ENCODE results near the gene ELP4.
"Not testable (repeated sequence)": the region's sequence is repeated elsewhere in the genome, so short reads cannot be mapped to it uniquely, and the experiment has no call there.

The ELP4 gene

DNA sequence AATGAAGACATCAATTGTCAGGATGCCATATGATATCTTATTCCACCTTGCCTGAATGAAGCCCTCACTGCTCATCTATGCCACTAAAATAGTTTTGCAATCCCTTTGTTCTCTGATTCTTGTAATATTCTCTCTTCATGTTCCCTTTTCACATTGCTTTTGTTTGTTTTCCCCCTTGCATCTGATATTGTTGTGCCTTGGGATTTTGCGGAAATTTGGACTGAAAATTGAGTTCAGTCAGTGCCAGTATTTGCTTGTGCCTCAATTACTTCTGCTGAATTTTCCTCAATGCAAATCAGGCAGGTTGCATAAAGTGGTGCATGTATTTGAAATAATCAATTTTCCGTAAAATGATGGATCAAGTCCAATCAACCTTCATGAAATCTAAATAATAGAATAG, 203.3 kb downstream of the ELP4 start:
- DNase-seq, result no peak

DNA sequence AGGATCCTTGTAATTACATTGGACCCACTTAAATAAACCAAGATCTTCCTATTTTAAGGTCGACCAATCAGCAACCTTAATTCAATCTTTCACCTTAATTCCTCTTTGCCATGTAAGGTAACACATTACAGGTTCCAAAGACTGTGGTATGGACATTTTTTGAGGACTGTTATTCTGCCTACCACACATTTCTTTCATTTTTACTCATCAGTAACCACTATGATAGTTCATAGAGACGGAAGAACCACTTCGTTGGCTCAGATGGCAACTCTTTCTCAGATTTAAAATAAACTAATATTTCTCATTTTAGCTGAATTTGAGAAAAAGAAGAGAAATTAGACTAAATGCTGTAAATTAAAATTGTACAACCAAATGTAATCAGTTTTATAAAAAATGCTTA, 205.3 kb downstream of the ELP4 start:
- no peak for DNase-seq

- DNase-seq, result no peak
Measured at GRCh38 chr11:31720225-31720624, 210.7 kb downstream of the ELP4 start.

DNA sequence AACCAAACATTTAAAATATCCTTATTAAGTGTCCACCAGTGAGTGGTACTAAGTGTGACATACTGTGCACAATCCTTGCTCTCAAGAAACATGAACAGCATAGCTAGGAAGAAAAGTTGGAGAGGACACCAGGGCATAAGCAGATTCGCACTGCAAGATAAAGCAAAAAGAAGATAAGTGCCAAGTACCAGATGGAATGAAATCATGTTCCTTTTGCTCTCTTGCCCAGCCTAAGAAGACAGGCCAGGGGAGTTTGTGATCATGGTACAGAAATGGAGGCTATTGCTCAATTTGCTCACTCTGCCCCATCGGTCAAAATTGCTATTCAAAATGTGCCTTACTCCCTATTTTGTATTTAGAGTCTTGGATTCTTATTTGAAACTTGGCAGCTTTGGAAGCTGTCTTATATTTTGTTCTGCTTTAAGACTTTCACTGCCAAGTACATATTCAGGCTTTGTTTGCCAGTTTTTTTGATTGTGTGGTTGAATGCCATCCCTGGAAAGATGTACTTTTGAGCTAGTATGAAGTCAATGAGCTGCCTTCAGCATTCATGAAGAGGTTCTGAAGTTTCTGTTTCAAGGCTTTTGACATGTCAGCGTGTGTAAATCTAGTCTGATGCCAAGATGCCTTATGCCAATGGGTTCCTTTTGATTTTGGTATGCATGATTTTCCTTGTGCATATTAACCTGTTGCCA, 211.3 kb downstream of the ELP4 start:
- no peak for DNase-seq

DNA sequence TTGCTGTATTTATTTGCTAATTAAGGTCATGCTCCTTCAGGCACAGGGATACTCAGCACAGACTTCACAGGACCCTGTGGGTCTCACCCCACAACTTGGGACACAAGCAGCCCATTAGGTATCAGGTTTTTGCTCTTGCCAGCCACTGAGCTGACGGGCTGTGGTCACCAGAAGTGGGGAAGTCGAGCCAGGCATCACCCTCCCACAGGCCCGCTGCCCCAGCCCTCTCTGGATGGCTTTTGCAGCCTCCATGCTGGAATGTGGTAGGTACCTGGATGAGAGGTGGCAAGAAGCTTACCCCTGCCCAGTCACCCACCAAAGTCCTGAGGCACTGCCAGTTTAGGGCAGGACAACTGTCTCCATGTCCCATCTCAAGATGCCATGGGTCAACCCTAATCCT, 213.2 kb downstream of the ELP4 start:
- no peak for DNase-seq

GRCh38 chr11:31725176-31725575, 215.6 kb downstream of the ELP4 start:
- no peak for DNase-seq

DNA sequence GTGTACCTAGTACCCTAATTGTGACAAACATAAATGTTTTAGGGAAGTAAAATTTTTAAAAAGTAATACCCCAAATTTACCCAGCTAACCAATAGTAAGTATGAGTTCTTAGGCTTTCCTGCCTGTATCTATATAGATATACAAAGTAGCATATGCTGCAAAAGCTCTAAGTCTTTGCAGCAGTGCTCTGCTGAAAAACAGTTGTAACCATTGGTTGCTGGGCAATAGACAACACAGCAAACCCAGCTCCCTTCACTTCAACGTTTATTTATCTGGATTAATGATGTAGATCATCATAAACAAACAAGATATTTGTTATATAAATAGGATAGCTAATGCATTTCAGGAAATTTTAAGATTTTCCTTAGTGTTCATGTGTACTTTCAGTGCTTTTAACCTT, 218.9 kb downstream of the ELP4 start:
- no peak for DNase-seq

DNA sequence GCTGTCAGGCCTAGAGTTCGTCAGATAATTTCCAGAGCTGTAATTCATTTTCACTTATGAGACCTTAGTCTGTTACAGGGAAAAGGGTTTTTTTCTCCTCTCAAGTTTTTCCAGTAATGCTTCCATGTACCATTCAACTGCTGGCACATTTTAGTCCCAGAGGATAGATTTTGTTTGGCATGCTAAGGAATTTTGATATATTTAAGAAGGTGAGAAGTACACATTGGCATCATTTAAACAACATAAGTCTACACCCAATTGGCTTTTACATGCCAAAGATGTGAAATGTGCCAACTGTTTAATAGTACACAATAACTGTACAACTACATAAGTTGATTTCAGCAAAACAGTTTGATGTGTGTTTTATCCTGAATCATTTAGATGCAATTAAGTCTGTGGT, 230.6 kb downstream of the ELP4 start:
- DNase-seq, result no peak

DNA sequence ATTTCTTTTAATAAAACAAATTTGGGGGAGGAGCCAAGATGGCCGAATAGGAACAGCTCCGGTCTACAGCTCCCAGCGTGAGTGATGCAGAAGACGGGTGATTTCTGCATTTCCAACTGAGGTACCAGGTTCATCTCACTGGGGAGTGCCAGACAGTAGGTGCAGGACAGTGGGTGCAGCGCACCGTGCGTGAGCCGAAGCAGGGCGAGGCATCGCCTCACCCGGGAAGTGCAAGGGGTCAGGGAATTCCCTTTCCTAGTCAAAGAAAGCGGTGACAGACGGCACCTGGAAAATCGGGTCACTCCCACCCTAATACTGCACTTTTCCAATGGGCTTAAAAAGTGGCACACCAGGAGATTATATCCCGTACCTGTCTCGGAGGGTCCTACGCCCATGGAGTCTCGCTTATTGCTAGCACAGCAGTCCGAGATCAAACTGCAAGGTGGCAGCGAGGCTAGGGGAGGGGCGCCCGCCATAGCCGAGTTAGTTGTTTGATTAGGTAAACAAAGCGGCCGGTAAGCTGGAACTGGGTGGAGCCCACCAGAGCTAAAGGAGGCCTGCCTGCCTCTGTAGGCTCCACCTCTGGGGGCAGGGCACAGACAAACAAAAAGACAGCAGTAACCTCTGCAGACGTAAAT, 231.3 kb downstream of the ELP4 start:
- DNase-seq, result not testable (repeated sequence)

DNA sequence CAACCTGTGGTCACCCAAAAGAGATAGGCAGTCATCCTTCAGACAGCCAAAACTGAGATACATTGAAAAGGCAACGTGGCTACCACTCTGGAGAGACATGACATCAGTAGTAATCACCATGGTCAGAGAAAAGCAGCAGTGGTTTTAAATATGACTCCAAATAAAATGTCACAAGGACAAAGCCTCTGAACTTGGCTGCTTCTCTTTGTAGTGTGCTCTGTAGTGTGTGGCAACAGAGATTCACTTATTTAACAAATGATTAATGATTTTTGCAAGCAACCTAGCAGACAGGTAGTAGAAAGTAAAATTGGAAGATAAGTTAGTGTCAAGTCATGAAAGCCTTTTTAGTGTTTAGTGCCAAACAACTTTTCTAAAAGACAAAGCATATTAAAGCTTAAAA, 238.0 kb downstream of the ELP4 start:
- DNase-seq, result no peak

DNA sequence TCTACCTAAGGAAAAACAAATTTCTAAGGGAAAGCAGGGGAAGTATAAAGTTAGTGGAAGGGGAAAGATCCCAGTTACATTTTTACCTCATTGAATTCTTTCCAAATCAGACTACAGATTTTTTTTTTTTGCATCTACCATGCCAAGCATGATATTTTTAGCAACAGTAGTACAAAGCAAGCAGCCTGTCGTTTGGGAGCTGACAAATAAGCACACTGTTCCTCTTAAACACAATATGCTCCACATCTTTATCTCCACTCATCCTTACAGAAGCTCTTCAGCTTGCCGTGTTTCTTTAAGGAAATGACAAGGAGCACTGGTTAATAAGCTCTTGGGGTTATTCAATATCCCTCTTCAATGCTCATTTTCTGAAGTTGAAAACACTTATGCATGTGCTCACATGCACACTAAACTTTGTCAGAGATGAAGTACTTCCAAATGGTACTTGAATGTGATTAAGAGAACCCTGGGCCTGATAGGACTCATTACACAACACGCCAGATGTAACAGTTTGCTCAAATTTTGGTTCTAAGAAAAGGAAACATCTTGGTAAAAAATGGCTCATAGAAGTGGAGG, 247.8 kb downstream of the ELP4 start:
- no peak for DNase-seq

DNA sequence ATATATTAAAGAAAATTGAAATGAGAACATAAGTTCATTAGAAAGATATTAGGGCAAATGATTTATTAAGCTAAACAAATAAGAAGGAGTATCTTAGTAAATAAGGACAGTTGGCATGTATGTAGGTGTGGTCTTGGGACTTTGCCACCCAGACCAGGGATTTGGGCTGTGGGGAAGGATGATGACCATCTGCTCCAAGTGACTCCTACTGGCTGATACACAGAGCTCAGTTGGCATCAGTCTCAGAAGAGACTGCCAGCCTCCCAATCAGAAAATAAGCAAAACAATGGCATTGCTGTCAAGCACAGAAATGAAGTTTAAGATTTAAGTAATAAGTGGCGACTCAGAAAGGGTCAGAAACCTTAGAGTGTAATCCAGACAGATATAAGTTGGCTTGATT, 252.1 kb downstream of the ELP4 start:
- no peak for DNase-seq

- DNase-seq, result no peak
Measured at GRCh38 chr11:31763296-31763695, 253.7 kb downstream of the ELP4 start.

- DNase-seq, result no peak
Measured at GRCh38 chr11:31764261-31764660, 254.7 kb downstream of the ELP4 start.

- no peak for DNase-seq
Measured at GRCh38 chr11:31764766-31765165, 255.2 kb downstream of the ELP4 start.

DNA sequence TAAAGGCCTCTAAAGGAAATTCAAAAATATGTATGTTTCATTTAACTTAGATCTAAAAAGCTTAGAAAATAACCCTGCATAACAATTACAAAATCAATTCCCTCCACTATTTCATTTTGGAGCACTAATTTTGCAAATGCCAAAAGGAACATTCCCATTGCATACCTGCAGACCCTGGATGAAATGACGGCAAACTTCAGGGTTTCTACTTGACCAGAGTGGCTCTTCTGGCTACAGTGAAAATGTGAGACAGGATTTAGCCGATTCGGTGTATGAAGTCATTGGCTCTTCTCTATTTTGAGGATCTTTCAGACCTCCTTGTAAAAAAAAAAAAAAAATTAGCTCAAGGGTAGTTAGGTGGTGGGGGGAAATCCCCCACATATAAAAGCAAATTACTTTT, 257.5 kb downstream of the ELP4 start:
- DNase-seq, result no peak

GRCh38 chr11:31767685-31768084, 258.1 kb downstream of the ELP4 start:
- no peak for DNase-seq

DNA sequence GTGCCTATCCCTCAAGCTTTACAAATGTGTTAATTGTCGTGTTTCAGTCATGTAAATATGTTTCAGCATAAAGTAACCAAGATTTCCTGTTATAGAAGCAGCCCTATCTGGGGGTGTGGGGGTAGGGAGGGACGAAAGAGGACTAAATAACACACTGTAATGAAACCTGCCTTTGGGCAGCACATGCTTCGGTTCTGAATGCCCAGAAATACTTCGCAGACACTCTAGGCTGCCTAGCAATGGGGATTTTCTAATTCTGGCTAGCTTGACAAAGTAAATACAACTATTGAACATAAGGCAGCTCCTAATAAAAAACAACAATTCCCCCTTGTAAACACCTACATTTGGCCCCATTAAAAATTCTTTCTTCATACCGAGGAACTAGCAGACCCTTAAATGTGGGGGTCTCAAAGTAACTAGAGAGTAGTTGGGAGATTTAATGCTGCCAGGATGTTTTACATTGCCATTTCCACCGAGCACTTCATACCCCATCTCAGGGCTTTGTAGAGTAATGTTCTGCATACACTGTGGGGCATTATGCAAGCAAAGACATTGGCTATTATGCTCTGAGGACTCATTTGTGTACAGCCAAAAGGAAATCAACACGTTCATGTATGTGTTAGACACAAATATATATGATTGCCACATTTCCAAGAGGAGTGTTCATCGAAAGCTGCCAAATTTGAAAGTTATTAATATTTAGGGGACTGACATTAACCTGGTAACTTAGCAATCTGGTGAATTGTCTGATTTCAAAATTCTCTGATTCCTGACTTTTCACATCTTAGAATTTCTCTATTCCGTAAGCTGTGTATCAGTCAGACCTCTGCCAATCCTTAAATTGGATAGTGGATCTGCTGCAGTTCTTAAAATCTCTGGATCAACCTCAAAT, 259.4 kb downstream of the ELP4 start:
- DNase-seq, result no peak

DNA sequence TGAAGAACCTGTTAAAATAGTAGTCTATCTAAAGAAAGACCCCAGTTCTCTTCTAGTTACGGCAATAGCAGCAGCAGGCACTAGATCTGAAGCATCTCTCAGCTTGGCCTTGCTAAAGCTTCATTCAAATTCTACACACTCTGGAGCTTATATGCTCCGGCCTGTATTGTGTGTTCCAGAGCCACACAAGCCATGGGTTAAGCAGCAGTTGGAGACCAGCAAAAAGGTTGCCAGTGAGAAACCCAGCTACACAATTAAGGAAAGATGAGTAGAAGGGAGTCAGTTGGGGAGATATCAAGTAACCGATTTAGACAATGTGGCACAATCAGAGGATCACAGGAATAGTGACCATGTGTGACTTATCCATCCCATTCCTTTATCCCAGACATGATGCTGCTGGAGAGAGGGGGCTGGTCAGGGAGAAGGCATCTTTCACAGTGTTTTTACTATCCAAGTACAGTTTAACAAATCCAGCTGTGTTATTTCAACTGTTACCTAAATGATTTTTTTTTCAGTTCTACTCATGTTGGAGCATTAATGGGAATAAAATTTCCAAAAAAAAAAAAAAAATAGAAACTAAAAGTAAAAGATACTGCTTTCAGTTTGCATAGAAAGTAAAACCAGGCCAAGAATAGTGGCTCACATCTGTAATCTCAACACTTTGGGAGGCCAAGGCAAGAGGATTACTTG, 260.6 kb downstream of the ELP4 start:
- DNase-seq, result no peak

DNA sequence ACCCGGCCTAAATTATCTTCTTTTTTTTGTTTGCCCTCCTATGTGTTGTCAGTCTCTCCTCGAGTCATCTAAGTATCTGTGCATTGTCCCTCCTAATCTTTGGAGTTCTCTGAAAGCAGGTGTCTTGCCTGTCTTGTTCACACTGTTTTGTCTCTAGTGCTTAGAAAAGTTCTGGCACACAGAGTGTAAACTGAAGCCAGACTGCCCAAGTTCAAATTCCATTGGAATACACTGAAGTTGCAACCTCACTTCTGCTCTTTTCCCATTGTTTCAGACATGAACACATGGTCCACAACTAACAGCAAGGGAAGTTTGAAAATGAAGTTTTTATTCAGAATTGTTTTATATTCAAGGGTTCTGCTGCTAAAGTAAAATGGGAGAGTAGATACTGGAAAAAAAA, 262.8 kb downstream of the ELP4 start:
- no peak for DNase-seq

GRCh38 chr11:31779374-31779791, 269.8 kb downstream of the ELP4 start:
- DNase-seq, result no peak

DNA sequence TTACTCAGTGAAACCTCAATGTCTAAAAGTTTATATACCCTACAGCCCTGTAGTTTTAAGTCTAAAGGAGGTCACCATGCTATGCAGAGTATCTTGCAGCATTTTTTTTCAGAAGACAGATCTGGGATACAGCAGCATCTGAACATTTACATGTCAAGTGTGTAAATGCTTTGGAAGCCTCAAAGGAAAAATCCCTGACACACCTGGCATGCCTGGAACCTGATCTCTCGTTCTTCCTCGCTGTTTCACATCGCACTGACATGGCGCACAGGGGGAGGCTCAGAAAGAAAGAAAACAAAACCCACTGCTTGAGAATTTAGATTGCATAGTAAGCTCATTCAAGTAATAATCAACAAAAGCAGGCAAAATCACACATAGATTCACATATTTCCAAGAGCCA, 270.5 kb downstream of the ELP4 start:
- no peak for DNase-seq

GRCh38 chr11:31780480-31780971, 271.0 kb downstream of the ELP4 start:
- no peak for DNase-seq

All from stimulated activated CD4-positive, alpha-beta T cell treated with anti-CD3 and anti-CD28 coated beads, Interleukin-2, amount 100 ng/mL, for 48 hours (primary cell).